Stimulated activated CD4-positive, alpha-beta T cell treated with anti-CD3 and anti-CD28 coated beads, Interleukin-12 subunit alpha, Interleukin-12 subunit beta, amount 100 ng/mL, for 24 hours (primary cell): ENCODE results near the gene LETMD1.

Source experiments
- DNase-seq, 2 experiments: peaks; one replicate each; pipeline ENCODE4 v3.0.0-alpha.2; 2020; ENCODE audit warnings: low read depth in 2 of 2

LETMD1 gene

GRCh38 chr12:51025836-51026638 lies 22.1 kb upstream of the LETMD1 start, which contains the start of gene SLC11A2:
TSS of gene SLC11A2 (minus strand) at chr12:51026384. CDS start at chr12:51010728, 15,656 bp downstream.
- peak; percentile 88 to 92 for DNase-seq

- no peak for DNase-seq
These were observed 20.7 kb upstream of the LETMD1 start for GRCh38 chr12:51027342-51027835.

GRCh38 chr12:51028126-51028812 lies 19.9 kb upstream of the LETMD1 start:
- no peak for DNase-seq

- no peak for DNase-seq
These were observed 19.3 kb upstream of the LETMD1 start for GRCh38 chr12:51028813-51029150.

GRCh38 chr12:51033048-51033447 lies 15.1 kb upstream of the LETMD1 start:
- no peak for DNase-seq

- no peak for DNase-seq
These were observed 14.6 kb upstream of the LETMD1 start for GRCh38 chr12:51033457-51034089.

GRCh38 chr12:51036279-51036678 lies 11.8 kb upstream of the LETMD1 start:
- no peak for DNase-seq

GRCh38 chr12:51048661-51049251 lies 629 bp downstream of the LETMD1 start:
- DNase-seq, result no peak

- no peak for DNase-seq
These were observed 1.4 kb downstream of the LETMD1 start for GRCh38 chr12:51049525-51049924.

GRCh38 chr12:51051787-51052186 lies 3.7 kb downstream of the LETMD1 start:
- no peak for DNase-seq

- no peak for DNase-seq
These were observed 6.9 kb downstream of the LETMD1 start for GRCh38 chr12:51055060-51055459.

- DNase-seq, result no peak
These were observed 8.1 kb downstream of the LETMD1 start for GRCh38 chr12:51056242-51056641.

- DNase-seq, result no peak
These were observed 11.0 kb downstream of the LETMD1 start for GRCh38 chr12:51059086-51059485.

- DNase-seq, result no peak
These were observed 14.7 kb downstream of the LETMD1 start for GRCh38 chr12:51062631-51063397.

- DNase-seq, result no peak
These were observed 17.4 kb downstream of the LETMD1 start for GRCh38 chr12:51065530-51065929.

- no peak for DNase-seq
These were observed 19.1 kb downstream of the LETMD1 start for GRCh38 chr12:51067229-51067628.

GRCh38 chr12:51067771-51068170 lies 19.6 kb downstream of the LETMD1 start:
- no peak for DNase-seq

- no peak for DNase-seq
These were observed 21.9 kb downstream of the LETMD1 start for GRCh38 chr12:51070004-51070403.

- DNase-seq, result no peak
These were observed 23.5 kb downstream of the LETMD1 start for GRCh38 chr12:51071663-51072062.

- no peak for DNase-seq
These were observed 27.3 kb downstream of the LETMD1 start for GRCh38 chr12:51075390-51075789.

GRCh38 chr12:51076236-51076930 lies 28.3 kb downstream of the LETMD1 start:
- DNase-seq, result peak in 1 of 2 experiments; percentile 16
